HEK293 (cell line): ENCODE data around the gene UCKL1.
A peak's percentile ranks its signal among the peaks of the same experiment; 100 is the strongest.

Experiments used
- EGR2 ChIP-seq: fragments of 450-650 bp; formaldehyde crosslinking; IDR thresholded peaks from 2 replicates; pipeline ENCODE4 v1.5.1; 2016; ENCODE audit warnings: low read depth, missing biosample characterization, missing genetic modification characterization
- KLF16 ChIP-seq: fragments of 450-650 bp; formaldehyde crosslinking; IDR thresholded peaks from 2 replicates; pipeline ENCODE4 v1.5.1; 2017; ENCODE audit warnings: missing biosample characterization, missing genetic modification characterization
- KLF7 ChIP-seq: fragments of 450-650 bp; formaldehyde crosslinking; IDR thresholded peaks from 2 replicates; pipeline ENCODE4 v1.5.1; 2016; ENCODE audit warnings: missing biosample characterization, missing genetic modification characterization, borderline replicate concordance
- KLF8 ChIP-seq: fragments of 450-650 bp; formaldehyde crosslinking; IDR thresholded peaks from 2 replicates; pipeline ENCODE4 v1.5.1; 2016; ENCODE audit warnings: missing biosample characterization, missing genetic modification characterization
- KLF9 ChIP-seq: fragments of 450-650 bp; formaldehyde crosslinking; IDR thresholded peaks from 2 replicates; pipeline ENCODE4 v1.5.1; 2016; ENCODE audit warnings: missing biosample characterization, missing genetic modification characterization, low read depth
- MYNN ChIP-seq: fragments of 450-650 bp; formaldehyde crosslinking; IDR thresholded peaks from 2 replicates; pipeline ENCODE4 v1.5.1; 2016; ENCODE audit warnings: missing biosample characterization, missing genetic modification characterization, borderline replicate concordance
- ZBTB8A ChIP-seq: fragments of 450-650 bp; formaldehyde crosslinking; IDR thresholded peaks from 2 replicates; pipeline ENCODE4 v1.5.1; 2016; ENCODE audit warnings: missing biosample characterization, missing genetic modification characterization
- ZEB2 ChIP-seq: fragments of 450-650 bp; formaldehyde crosslinking; IDR thresholded peaks from 2 replicates; pipeline ENCODE4 v1.5.1; 2016; ENCODE audit warnings: missing biosample characterization, missing genetic modification characterization
- ZNF10 ChIP-seq: fragments of 450-650 bp; formaldehyde crosslinking; IDR thresholded peaks from 2 replicates; pipeline ENCODE4 v1.5.1; 2017; ENCODE audit warnings: missing biosample characterization, missing genetic modification characterization
- ZNF2 ChIP-seq: fragments of 450-650 bp; formaldehyde crosslinking; IDR thresholded peaks from 2 replicates; pipeline ENCODE4 v1.5.1; 2016; ENCODE audit warnings: missing biosample characterization, missing genetic modification characterization
- ZNF398 ChIP-seq: fragments of 450-650 bp; formaldehyde crosslinking; IDR thresholded peaks from 2 replicates; pipeline ENCODE4 v1.5.1; 2017; ENCODE audit warnings: missing biosample characterization, missing genetic modification characterization
- ZNF561 ChIP-seq: fragments of 450-650 bp; IDR thresholded peaks from 2 replicates; pipeline ENCODE4 v1.5.1; 2018; ENCODE audit warnings: missing biosample characterization, missing genetic modification characterization, borderline replicate concordance
- ZNF768 ChIP-seq: fragments of 450-650 bp; formaldehyde crosslinking; IDR thresholded peaks from 2 replicates; pipeline ENCODE4 v1.5.1; 2018; ENCODE audit warnings: missing biosample characterization, mild to moderate bottlenecking, missing genetic modification characterization
- ZXDB ChIP-seq: fragments of 450-650 bp; formaldehyde crosslinking; IDR thresholded peaks from 2 replicates; pipeline ENCODE4 v1.5.1; 2016; ENCODE audit warnings: missing biosample characterization, missing genetic modification characterization
- TF ChIP-seq, protein P1 (sequence below): fragments of 450-650 bp; formaldehyde crosslinking; IDR thresholded peaks from 2 replicates; pipeline ENCODE4 v1.5.1; 2016; ENCODE audit warnings: missing biosample characterization, missing genetic modification characterization
- TF ChIP-seq, protein P2 (sequence below): fragments of 450-650 bp; formaldehyde crosslinking; IDR thresholded peaks from 2 replicates; pipeline ENCODE4; 2016; ENCODE audit warnings: missing biosample characterization, missing genetic modification characterization
- TF ChIP-seq, protein P3 (sequence below): fragments of 450-650 bp; formaldehyde crosslinking; IDR thresholded peaks from 2 replicates; pipeline ENCODE4 v1.5.1; 2017; ENCODE audit warnings: missing biosample characterization, missing genetic modification characterization
- TF ChIP-seq, protein P4 (sequence below): fragments of 450-650 bp; formaldehyde crosslinking; IDR thresholded peaks from 2 replicates; pipeline ENCODE4 v1.5.1; 2016; ENCODE audit warnings: missing biosample characterization, missing genetic modification characterization
- TF ChIP-seq, protein P5 (sequence below): fragments of 450-650 bp; formaldehyde crosslinking; conservative IDR thresholded peaks from 2 replicates; pipeline ENCODE4 v1.5.1; 2016; ENCODE audit warnings: low read depth, missing biosample characterization, missing genetic modification characterization
- TF ChIP-seq, protein P6 (sequence below): fragments of 450-650 bp; formaldehyde crosslinking; IDR thresholded peaks from 2 replicates; pipeline ENCODE4 v1.5.1; 2016; ENCODE audit warnings: missing biosample characterization, missing genetic modification characterization

Gene UCKL1

DNA sequence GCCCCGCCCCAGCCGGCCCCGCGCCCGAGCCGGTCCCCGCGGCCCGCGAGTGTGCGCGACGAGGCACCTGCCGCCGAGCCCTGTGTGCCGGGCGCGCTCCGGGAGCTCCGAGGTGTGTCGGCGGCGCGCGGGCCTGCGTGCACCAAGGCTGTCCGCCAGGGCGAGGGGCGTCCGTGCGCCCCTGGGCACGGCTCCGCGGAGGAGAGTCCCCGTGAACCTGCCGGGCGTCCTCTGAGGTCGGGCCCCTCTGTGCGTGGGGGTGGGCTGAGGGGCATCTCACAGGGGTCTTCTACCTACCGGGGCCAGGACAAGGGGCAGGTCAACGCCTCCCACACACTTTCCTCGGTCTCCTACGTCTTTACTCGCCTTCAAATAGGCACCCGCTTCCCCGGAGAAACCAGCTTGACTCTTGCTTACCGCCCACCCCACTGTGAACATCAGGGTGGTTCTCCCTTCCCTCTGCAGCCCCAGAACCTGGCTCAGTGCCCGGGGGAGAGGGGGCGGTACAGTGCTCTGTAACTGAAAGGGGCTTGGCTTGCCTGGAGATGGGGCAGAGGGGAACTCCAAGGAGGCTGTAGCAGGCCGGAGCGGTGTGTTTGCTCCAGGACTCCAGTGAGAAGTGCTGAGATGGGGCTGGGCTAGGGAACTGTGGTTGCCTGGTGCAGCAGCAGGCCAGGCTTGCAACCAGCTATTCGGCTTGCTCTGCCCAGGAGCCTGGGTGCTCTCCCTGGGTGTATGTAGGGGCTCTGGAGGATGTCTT, 23.5 kb upstream of the UCKL1 start, which contains the start of gene SAMD10 (continued):
- peak; percentile 89 for TF ChIP-seq ZBTB8A (tag by site-specific recombination)
- TF ChIP-seq ZXDB (tag by site-specific recombination), result peak; percentile 74
- TF ChIP-seq, protein P1, sequence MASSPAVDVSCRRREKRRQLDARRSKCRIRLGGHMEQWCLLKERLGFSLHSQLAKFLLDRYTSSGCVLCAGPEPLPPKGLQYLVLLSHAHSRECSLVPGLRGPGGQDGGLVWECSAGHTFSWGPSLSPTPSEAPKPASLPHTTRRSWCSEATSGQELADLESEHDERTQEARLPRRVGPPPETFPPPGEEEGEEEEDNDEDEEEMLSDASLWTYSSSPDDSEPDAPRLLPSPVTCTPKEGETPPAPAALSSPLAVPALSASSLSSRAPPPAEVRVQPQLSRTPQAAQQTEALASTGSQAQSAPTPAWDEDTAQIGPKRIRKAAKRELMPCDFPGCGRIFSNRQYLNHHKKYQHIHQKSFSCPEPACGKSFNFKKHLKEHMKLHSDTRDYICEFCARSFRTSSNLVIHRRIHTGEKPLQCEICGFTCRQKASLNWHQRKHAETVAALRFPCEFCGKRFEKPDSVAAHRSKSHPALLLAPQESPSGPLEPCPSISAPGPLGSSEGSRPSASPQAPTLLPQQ (tag by site-specific recombination), result no peak
- TF ChIP-seq ZNF398 (tag by site-specific recombination), result peak; percentile 76
- peak; percentile 22; the same call in 1 of the 2 replicates for TF ChIP-seq KLF7
- TF ChIP-seq, protein P2, sequence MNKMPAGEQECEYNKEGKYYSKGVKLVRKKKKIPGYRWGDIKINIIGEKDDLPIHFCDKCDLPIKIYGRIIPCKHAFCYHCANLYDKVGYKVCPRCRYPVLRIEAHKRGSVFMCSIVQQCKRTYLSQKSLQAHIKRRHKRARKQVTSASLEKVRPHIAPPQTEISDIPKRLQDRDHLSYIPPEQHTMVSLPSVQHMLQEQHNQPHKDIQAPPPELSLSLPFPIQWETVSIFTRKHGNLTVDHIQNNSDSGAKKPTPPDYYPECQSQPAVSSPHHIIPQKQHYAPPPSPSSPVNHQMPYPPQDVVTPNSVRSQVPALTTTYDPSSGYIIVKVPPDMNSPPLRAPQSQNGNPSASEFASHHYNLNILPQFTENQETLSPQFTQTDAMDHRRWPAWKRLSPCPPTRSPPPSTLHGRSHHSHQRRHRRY (tag by site-specific recombination), result no peak
- peak; percentile 57; the same call in 1 of the 2 replicates for TF ChIP-seq ZEB2 (tag by site-specific recombination)
- peak; percentile 94 for TF ChIP-seq EGR2 (tag by site-specific recombination)
- peak; percentile 61; the same call in 1 of the 2 replicates for TF ChIP-seq KLF16
- TF ChIP-seq, protein P3, sequence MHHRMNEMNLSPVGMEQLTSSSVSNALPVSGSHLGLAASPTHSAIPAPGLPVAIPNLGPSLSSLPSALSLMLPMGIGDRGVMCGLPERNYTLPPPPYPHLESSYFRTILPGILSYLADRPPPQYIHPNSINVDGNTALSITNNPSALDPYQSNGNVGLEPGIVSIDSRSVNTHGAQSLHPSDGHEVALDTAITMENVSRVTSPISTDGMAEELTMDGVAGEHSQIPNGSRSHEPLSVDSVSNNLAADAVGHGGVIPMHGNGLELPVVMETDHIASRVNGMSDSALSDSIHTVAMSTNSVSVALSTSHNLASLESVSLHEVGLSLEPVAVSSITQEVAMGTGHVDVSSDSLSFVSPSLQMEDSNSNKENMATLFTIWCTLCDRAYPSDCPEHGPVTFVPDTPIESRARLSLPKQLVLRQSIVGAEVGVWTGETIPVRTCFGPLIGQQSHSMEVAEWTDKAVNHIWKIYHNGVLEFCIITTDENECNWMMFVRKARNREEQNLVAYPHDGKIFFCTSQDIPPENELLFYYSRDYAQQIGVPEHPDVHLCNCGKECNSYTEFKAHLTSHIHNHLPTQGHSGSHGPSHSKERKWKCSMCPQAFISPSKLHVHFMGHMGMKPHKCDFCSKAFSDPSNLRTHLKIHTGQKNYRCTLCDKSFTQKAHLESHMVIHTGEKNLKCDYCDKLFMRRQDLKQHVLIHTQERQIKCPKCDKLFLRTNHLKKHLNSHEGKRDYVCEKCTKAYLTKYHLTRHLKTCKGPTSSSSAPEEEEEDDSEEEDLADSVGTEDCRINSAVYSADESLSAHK (tag by site-specific recombination), result 0 out of 2 replicates have a peak, but pooled peaks have one; percentile 11
- TF ChIP-seq, protein P4, sequence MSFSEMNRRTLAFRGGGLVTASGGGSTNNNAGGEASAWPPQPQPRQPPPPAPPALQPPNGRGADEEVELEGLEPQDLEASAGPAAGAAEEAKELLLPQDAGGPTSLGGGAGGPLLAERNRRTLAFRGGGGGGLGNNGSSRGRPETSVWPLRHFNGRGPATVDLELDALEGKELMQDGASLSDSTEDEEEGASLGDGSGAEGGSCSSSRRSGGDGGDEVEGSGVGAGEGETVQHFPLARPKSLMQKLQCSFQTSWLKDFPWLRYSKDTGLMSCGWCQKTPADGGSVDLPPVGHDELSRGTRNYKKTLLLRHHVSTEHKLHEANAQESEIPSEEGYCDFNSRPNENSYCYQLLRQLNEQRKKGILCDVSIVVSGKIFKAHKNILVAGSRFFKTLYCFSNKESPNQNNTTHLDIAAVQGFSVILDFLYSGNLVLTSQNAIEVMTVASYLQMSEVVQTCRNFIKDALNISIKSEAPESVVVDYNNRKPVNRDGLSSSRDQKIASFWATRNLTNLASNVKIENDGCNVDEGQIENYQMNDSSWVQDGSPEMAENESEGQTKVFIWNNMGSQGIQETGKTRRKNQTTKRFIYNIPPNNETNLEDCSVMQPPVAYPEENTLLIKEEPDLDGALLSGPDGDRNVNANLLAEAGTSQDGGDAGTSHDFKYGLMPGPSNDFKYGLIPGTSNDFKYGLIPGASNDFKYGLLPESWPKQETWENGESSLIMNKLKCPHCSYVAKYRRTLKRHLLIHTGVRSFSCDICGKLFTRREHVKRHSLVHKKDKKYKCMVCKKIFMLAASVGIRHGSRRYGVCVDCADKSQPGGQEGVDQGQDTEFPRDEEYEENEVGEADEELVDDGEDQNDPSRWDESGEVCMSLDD (tag by site-specific recombination), result peak; percentile 74
- peak; percentile 70; the same call in 1 of the 2 replicates for TF ChIP-seq KLF8 (tag by site-specific recombination)
- no peak for TF ChIP-seq ZNF10 (tag by site-specific recombination)
- TF ChIP-seq, protein P5, sequence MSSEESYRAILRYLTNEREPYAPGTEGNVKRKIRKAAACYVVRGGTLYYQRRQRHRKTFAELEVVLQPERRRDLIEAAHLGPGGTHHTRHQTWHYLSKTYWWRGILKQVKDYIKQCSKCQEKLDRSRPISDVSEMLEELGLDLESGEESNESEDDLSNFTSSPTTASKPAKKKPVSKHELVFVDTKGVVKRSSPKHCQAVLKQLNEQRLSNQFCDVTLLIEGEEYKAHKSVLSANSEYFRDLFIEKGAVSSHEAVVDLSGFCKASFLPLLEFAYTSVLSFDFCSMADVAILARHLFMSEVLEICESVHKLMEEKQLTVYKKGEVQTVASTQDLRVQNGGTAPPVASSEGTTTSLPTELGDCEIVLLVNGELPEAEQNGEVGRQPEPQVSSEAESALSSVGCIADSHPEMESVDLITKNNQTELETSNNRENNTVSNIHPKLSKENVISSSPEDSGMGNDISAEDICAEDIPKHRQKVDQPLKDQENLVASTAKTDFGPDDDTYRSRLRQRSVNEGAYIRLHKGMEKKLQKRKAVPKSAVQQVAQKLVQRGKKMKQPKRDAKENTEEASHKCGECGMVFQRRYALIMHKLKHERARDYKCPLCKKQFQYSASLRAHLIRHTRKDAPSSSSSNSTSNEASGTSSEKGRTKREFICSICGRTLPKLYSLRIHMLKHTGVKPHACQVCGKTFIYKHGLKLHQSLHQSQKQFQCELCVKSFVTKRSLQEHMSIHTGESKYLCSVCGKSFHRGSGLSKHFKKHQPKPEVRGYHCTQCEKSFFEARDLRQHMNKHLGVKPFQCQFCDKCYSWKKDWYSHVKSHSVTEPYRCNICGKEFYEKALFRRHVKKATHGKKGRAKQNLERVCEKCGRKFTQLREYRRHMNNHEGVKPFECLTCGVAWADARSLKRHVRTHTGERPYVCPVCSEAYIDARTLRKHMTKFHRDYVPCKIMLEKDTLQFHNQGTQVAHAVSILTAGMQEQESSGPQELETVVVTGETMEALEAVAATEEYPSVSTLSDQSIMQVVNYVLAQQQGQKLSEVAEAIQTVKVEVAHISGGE, result peak; percentile 48; the same call in 1 of the 2 replicates
- TF ChIP-seq, protein P6, sequence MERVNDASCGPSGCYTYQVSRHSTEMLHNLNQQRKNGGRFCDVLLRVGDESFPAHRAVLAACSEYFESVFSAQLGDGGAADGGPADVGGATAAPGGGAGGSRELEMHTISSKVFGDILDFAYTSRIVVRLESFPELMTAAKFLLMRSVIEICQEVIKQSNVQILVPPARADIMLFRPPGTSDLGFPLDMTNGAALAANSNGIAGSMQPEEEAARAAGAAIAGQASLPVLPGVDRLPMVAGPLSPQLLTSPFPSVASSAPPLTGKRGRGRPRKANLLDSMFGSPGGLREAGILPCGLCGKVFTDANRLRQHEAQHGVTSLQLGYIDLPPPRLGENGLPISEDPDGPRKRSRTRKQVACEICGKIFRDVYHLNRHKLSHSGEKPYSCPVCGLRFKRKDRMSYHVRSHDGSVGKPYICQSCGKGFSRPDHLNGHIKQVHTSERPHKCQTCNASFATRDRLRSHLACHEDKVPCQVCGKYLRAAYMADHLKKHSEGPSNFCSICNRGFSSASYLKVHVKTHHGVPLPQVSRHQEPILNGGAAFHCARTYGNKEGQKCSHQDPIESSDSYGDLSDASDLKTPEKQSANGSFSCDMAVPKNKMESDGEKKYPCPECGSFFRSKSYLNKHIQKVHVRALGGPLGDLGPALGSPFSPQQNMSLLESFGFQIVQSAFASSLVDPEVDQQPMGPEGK (tag by site-specific recombination), result peak; percentile 89
- TF ChIP-seq ZNF561, result peak; percentile 31; the same call in 1 of the 2 replicates
- TF ChIP-seq ZNF768 (tag by site-specific recombination), result no peak
- peak; percentile 27; the same call in 1 of the 2 replicates for TF ChIP-seq ZNF2 (tag by site-specific recombination)
- TF ChIP-seq KLF9, result peak; percentile 56
- TF ChIP-seq MYNN (tag by site-specific recombination), result no peak
